HCT116 (cell line): ENCODE data around the gene GSTA3. TPM values are rescaled to one million over a fixed set of nuclear protein-coding genes. Genes with fewer than 3 reads are reported as not detected.

Experiments
- ATAC-seq: fragments of 200-7000 bp; cut with Tn5 transposase; 2 replicates; pipeline ENCODE4 v1.9.1; 2020; ENCODE audit warnings: mild to moderate bottlenecking, moderate library complexity
- BruUV-seq: library from RNA; stranded (reverse); fragments of 400-500 nt; replicated peaks from 2 replicates; lab custom pipeline; 2021; lab: Mats Ljungman, UMichigan
- CTCF ChIA-PET: fragments of 300-600 bp; sonication (Branson Sonifier 250); formaldehyde crosslinking; loops from one replicate; lab custom pipeline; 2021; ENCODE audit warnings: antibody characterized with exemption; lab: Charles Lee
- POLR2A ChIA-PET: fragments of 300-600, 350-600 bp; sonication (Branson Sonifier 250); formaldehyde crosslinking; loops from one replicate; lab custom pipeline; 2021; ENCODE audit warnings: antibody characterized with exemption; lab: Charles Lee
- RAD21 ChIA-PET, 2 experiments: fragments of 300-600 bp; sonication (Branson Sonifier 250); formaldehyde crosslinking; loops; one replicate each; lab custom pipeline; 2023; ENCODE audit warnings: low total read pairs in 2 of 2; ENCODE audit not compliant: uncharacterized antibody in 2 of 2, unreplicated experiment in 2 of 2, low non-redundant PET in 1 of 2; lab: Charles Lee
- DNase-seq: peaks from one replicate; pipeline ENCODE4 v3.0.0-alpha.2; 2010; ENCODE audit warnings: low read depth, low spot score
- H2AFZ ChIP-seq: fragments of 200-600 bp; shearing (Covaris generic), sonication (generic); 2 replicates; pipeline ENCODE4 v1.6.1; 2017; ENCODE audit warnings: low read depth, mixed run types, mixed read lengths, antibody characterized with exemption, low read length; ENCODE audit not compliant: poor library complexity, severe bottlenecking
- H3K27ac ChIP-seq: 2 replicates; pipeline ENCODE4 v1.5.1; 2012; ENCODE audit warnings: low read depth, low read length
- H3K27me3 ChIP-seq: fragments of 200-600 bp; sonication (generic); 2 replicates; pipeline ENCODE4 v1.6.1; 2016; ENCODE audit warnings: mixed run types, low read length, mixed read lengths; ENCODE audit not compliant: insufficient read depth
- H3K36me3 ChIP-seq, 2 experiments: fragments of 200-500 bp in 1 of 2; fragments of 200-600 bp in 1 of 2; sonication (Bioruptor generic) in 1 of 2; sonication (generic) in 1 of 2; 2 replicates each; pipeline versions ENCODE4 v1.5.1 to v1.6.1; 2014 to 2016; ENCODE audit warnings: low read length in 2 of 2, inconsistent platforms in 1 of 2, mixed read lengths in 1 of 2, mixed run types in 1 of 2; ENCODE audit not compliant: insufficient read depth in 2 of 2, control insufficient read depth in 1 of 2
- H3K4me1 ChIP-seq, 2 experiments: fragments of 200-600 bp in 1 of 2; sonication (generic) in 1 of 2; 2 replicates each; pipeline versions ENCODE4 v1.5.1 to v1.6.1; 2012 to 2017; ENCODE audit warnings: low read length in 2 of 2, inconsistent platforms in 1 of 2, mild to moderate bottlenecking in 1 of 2, mixed read lengths in 1 of 2, mixed run types in 1 of 2, moderate library complexity in 1 of 2; ENCODE audit not compliant: insufficient read depth in 2 of 2, control insufficient read depth in 1 of 2
- H3K4me2 ChIP-seq: fragments of 200-600 bp; sonication (generic); 2 replicates; pipeline ENCODE4 v1.6.1; 2017; ENCODE audit warnings: mixed run types, low read length, mixed read lengths
- H3K4me3 ChIP-seq, 2 experiments: fragments of 200-600 bp in 1 of 2; sonication (generic) in 1 of 2; replicated peaks in 1 of 2; 2 replicates each; pipeline ENCODE4 v1.5.1; 2011 to 2016; ENCODE audit warnings: low read length in 2 of 2, control low read depth in 1 of 2, low read depth in 1 of 2, mild to moderate bottlenecking in 1 of 2, mixed read lengths in 1 of 2, mixed run types in 1 of 2
- H3K79me2 ChIP-seq: fragments of 200-600 bp; sonication (generic); 2 replicates; pipeline ENCODE4 v1.6.1; 2017; ENCODE audit warnings: mild to moderate bottlenecking, mixed run types, low read length, moderate library complexity, mixed read lengths; ENCODE audit not compliant: insufficient read depth
- H3K9ac ChIP-seq: fragments of 200-600 bp; sonication (generic); 2 replicates; pipeline ENCODE4 v1.6.1; 2016; ENCODE audit warnings: low read length, mixed read lengths
- H3K9me2 ChIP-seq: fragments of 200-600 bp; sonication (generic), shearing (Covaris generic); 2 replicates; pipeline ENCODE4 v1.6.1; 2017; ENCODE audit warnings: mixed run types, mild to moderate bottlenecking, moderate library complexity; ENCODE audit not compliant: insufficient read depth
- H3K9me3 ChIP-seq, 2 experiments: fragments of 200-500 bp in 1 of 2; fragments of 200-600 bp in 1 of 2; sonication (Bioruptor generic) in 1 of 2; sonication (generic) in 1 of 2; 2 replicates each; pipeline ENCODE4 v1.6.1; 2014 to 2017; ENCODE audit warnings: low read length in 2 of 2, mixed read lengths in 2 of 2, inconsistent platforms in 1 of 2, low read depth in 1 of 2, mild to moderate bottlenecking in 1 of 2, mixed run types in 1 of 2, moderate library complexity in 1 of 2; ENCODE audit not compliant: control insufficient read depth in 1 of 2, insufficient read depth in 1 of 2
- H4K20me1 ChIP-seq: fragments of 200-600 bp; sonication (generic), shearing (Covaris generic); 2 replicates; pipeline ENCODE4 v1.6.1; 2017; ENCODE audit warnings: mixed run types, mild to moderate bottlenecking, moderate library complexity; ENCODE audit not compliant: insufficient read depth
- ATF3 ChIP-seq: IDR thresholded peaks from 2 replicates; pipeline ENCODE4 v1.6.1; 2012
- CEBPB ChIP-seq: IDR thresholded peaks from 2 replicates; pipeline ENCODE4 v1.6.1; 2012; ENCODE audit warnings: low read depth
- CTCF ChIP-seq, 3 experiments: fragments of 200-600 bp in 1 of 3; sonication (generic) in 1 of 3; IDR thresholded peaks in 2 of 3; conservative IDR thresholded peaks in 1 of 3; 2 replicates each; pipeline ENCODE4 v1.5.1; 2012 to 2017; ENCODE audit warnings: low read depth in 2 of 3, low read length in 2 of 3, antibody characterized with exemption in 1 of 3, borderline replicate concordance in 1 of 3, control low read depth in 1 of 3, mild to moderate bottlenecking in 1 of 3, mixed read lengths in 1 of 3, mixed run types in 1 of 3, moderate library complexity in 1 of 3; ENCODE audit not compliant: insufficient read depth in 1 of 3
- EGR1 ChIP-seq: IDR thresholded peaks from 2 replicates; pipeline ENCODE4 v1.6.1; 2012; ENCODE audit warnings: low read depth
- ELF1 ChIP-seq: IDR thresholded peaks from 2 replicates; pipeline ENCODE4 v1.6.1; 2012; ENCODE audit warnings: low read depth, borderline replicate concordance
- EZH2phosphoT487 ChIP-seq: fragments of 200-600 bp; IDR thresholded peaks from 2 replicates; pipeline ENCODE4 v1.6.1; 2018; ENCODE audit warnings: antibody characterized with exemption, borderline replicate concordance
- POLR2A ChIP-seq: IDR thresholded peaks from 2 replicates; pipeline ENCODE4 v1.7.0; 2011; ENCODE audit warnings: borderline replicate concordance; ENCODE audit not compliant: insufficient read depth, insufficient read length; ENCODE audit errors: extremely low read depth
- POLR2AphosphoS5 ChIP-seq: IDR thresholded peaks from 2 replicates; pipeline ENCODE4 v1.6.1; 2011; ENCODE audit warnings: mild to moderate bottlenecking, low read depth, low read length, moderate library complexity
- REST ChIP-seq: IDR thresholded peaks from 2 replicates; pipeline ENCODE4 v1.6.1; 2012; ENCODE audit warnings: low read depth
- SIN3A ChIP-seq: IDR thresholded peaks from 2 replicates; pipeline ENCODE4 v1.6.1; 2012; ENCODE audit warnings: low read depth
- SP1 ChIP-seq: IDR thresholded peaks from 2 replicates; pipeline ENCODE4 v1.6.1; 2012; ENCODE audit warnings: low read depth
- SRF ChIP-seq: IDR thresholded peaks from 2 replicates; pipeline ENCODE4 v1.6.1; 2012; ENCODE audit warnings: low read depth
- TCF7L2 ChIP-seq: IDR thresholded peaks from 2 replicates; pipeline ENCODE4 v1.7.0; 2011; ENCODE audit warnings: borderline replicate concordance, inconsistent platforms; ENCODE audit not compliant: insufficient read depth, insufficient read length; ENCODE audit errors: extremely low read depth
- YY1 ChIP-seq: IDR thresholded peaks from 2 replicates; pipeline ENCODE4 v1.6.1; 2011; ENCODE audit warnings: low read length, low read depth, moderate library complexity, mild to moderate bottlenecking; ENCODE audit not compliant: insufficient replicate concordance; ENCODE audit errors: extremely low read depth
- ZBTB33 ChIP-seq: IDR thresholded peaks from 2 replicates; pipeline ENCODE4 v1.6.1; 2011; ENCODE audit warnings: mild to moderate bottlenecking, low read length, moderate library complexity; ENCODE audit not compliant: insufficient replicate concordance; ENCODE audit errors: extremely low read depth
- intact Hi-C: fragments of 100-400 bp; cut with micrococcal nuclease; formaldehyde crosslinking; loops from 2 replicates; pipeline ENCODE4 v1.10.0; 2022
- total RNA-seq: library from RNA; stranded (reverse); gene quantifications from one replicate; pipeline ENCODE4 v1.2.1, GENCODE V29; 2021; ENCODE audit not compliant: unreplicated experiment

GSTA3 gene
- total RNA-seq, 1 experiment from 2014 or later = not detected

- Histone ChIP-seq H3K27ac (no peak overlapping the region), H4K20me1 (no peaks in the 10 kb centered on the region), H3K4me2 (no peak overlapping the region), H3K4me3 (no peak overlapping the region), H3K9me2 (no peaks in the 10 kb centered on the region), H2AFZ (no peak overlapping the region), H3K9ac (no peak overlapping the region), H3K79me2 (no peaks in the 10 kb centered on the region), H3K4me1 (peaks cover 0 to 19% of the 10 kb centered on the region in 2 experiments; a peak in 2 of 4 replicates), H3K27me3 (no peaks in the 10 kb centered on the region), H3K9me3 (no peaks in the 10 kb centered on the region), H3K36me3 (no peaks in the 10 kb centered on the region)
- RAD21 ChIA-PET = no interaction called here
- BruUV-seq = no TSS peak
- TF ChIP-seq TCF7L2 (no peak), CEBPB (no peak), SP1 (no peak), ATF3 (no peak), ZBTB33 (no peak), SRF (no peak), POLR2AphosphoS5 (no peak), REST (no peak), ELF1 (no peak), EZH2phosphoT487 (no peak), YY1 (no peak), CTCF (IDR thresholded peaks at IDR 0.05 in 2 of 3, conservative IDR thresholded peaks at IDR 0.05 in 1 of 3; ENCODE audit: borderline replicate concordance in 1 of 3, insufficient read depth in 1 of 3, low read depth in 2 of 3, low read length in 2 of 3) (no peak), EGR1 (no peak), SIN3A (no peak), POLR2A (no peak)
- POLR2A ChIA-PET = no interaction called here
- CTCF ChIA-PET = no interaction called here
- DNase-seq (no peak), ATAC-seq (no peak)
- intact Hi-C loops = no loop called here
These were observed 16.7 kb upstream of the GSTA3 start for GRCh38 chr6:52925919-52926792.
